GM18511 (cell line): ENCODE measurements around the gene CLIP3.
"Not testable (repeated sequence)": the region's sequence is repeated elsewhere in the genome, so short reads cannot be mapped to it uniquely, and the experiment has no call there.

Source experiments
- ATAC-seq: cut with Tn5 transposase; IDR thresholded peaks from one replicate; pipeline ENCODE4 v1.9.1; 2021; ENCODE audit warnings: mild to moderate bottlenecking, moderate library complexity; ENCODE audit not compliant: unreplicated experiment

The CLIP3 gene

DNA sequence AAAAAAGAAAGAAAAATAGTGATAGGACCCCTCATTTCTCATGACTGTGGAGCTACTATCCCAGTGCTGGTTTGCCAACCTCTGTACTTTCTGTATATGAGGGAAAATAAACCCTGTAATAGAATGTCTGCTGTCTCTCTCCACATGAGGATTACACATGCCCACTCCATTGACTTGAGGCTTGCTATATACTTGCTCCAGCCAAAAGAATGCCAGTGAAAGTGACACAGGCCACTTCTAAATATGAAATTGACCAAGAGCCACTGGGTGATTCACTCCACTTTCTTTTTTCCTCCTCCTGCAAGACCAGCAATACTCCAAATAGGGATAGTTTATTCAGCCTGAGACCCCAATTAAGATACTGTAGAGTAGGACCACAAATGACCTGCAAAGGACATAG, 15.2 kb upstream of the CLIP3 start:
- ATAC-seq, result no peak

GRCh38 chr19:36046443-36047050, 13.9 kb upstream of the CLIP3 start:
- ATAC-seq, result no peak

DNA sequence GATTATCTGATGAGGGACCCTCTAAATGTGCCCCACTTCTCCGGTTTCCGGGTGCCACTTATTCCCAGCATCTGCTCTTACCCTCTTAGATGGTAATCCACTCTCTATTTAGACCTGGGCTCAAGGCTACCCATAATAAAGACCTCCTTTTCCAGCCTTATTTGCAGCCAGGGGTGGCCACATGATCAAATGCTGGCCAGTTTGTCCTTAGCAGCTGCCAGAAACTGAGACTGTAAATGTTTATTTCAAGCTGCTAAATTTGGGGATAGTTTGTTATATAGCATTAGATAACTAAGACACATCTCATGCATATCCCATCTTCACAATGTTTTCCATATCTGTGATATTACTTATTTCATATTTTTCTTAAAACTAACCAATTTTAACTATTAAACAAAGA, 11.3 kb upstream of the CLIP3 start:
- no peak for ATAC-seq

- no peak for ATAC-seq
Measured at GRCh38 chr19:36041831-36042230, 9.2 kb upstream of the CLIP3 start.

- not testable (repeated sequence) for ATAC-seq
Measured at GRCh38 chr19:36041092-36041491, 8.4 kb upstream of the CLIP3 start.

DNA sequence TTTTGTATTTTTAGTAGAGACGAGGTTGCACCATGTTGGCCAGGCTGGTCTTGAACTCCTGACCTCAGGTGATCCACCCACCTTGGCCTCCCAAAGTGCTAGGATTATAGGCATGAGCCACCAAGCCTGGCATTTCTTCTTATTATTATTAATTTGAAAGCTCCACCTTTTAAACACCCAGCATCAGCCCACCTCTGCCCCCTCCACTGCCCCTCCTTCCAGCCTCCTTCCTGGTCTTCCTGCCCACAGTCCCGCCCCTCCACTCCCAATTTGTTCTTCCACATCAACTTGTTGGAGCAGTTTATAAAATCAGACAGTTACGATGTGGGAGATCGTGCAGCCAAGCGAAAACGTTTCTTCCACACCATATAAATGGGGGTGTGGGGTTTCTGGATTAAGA, 7.8 kb upstream of the CLIP3 start:
- no peak for ATAC-seq

GRCh38 chr19:36031308-36031707, 1.4 kb downstream of the CLIP3 start:
- no peak for ATAC-seq

DNA sequence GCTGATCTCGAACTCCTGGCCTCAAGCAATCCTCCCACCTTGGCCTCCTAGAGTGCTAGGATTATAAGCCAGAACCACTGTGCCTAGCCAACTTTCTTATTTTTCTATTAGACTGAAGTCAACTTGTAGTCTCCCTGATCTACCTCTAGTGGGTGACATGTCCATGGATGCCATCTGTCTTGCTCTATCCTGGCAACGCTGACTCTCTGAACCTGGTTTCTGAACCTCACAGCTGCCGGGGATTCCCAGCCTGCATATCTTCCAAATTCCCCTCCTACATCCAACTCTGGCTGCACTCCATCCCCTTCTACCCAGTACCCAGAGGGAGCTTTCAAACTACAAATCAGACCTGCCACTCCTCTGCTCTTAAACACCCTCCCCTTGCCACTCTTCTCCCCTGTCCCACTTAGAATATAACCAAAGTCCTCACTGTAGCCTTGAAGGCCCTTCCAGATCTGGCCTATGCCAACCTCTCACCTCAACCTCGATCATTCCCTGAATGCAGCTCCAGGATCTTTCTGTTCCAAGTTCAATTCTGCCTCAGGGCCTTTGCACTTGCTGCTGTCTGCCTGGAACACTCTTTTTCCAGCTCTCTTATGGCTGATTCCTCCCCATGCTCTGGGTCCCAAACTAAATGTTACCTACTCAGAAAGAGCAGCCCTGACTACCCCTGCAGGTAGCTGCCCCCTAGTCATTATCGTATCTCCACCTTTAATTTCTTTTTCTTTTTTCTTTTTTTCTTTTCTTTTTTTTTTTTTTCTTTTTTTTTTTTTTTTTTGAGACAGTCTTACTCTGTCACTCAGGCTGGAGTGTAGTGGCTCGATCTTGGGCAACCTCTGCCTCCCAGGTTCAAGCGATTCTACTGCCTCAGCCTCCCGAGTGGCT, 2.2 kb downstream of the CLIP3 start:
- no peak for ATAC-seq

- no peak for ATAC-seq
Measured at GRCh38 chr19:36028313-36029041, 4.2 kb downstream of the CLIP3 start.

GRCh38 chr19:36027696-36028095, 5.0 kb downstream of the CLIP3 start:
- ATAC-seq, result no peak

- no peak for ATAC-seq
Measured at GRCh38 chr19:36026091-36026876, 6.4 kb downstream of the CLIP3 start.

GRCh38 chr19:36025541-36025940, 7.1 kb downstream of the CLIP3 start:
- ATAC-seq, result no peak

- no peak for ATAC-seq
Measured at GRCh38 chr19:36023432-36023831, 9.2 kb downstream of the CLIP3 start.

DNA sequence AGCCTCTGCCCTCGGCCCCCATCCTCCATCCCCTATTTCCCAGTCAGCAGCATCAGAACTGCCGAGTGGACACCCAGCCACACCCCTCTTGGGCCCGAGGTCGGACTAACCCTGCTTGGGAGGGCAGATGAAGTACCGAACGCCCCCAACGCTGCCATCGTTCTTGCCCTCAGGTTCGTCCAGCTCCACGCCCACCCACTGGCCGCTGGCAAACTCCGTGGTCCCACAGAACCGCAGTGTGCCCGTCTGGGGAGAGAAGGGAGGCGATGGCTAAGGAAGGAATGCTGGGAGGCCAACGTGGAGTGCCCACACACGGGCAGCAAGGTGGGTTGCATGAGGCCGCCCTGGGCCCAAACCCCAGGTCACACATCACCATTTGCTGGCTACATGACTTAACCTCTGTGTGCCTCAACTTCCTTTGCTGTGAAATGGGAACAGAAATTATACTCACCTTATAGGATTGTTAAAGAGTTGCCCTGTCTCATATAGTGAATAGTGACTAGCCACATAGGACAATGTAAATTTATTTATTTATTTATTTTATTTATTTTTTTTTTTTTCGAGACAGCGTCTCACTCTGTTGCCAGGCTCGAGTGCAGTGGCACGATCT, 13.5 kb downstream of the CLIP3 start:
- ATAC-seq, result no peak

- ATAC-seq, result peak; percentile 98
Measured at GRCh38 chr19:36014012-36014924, 18.4 kb downstream of the CLIP3 start, which contains the start of gene ALKBH6. ALKBH6 (minus strand) TSS chr19:36014213; CDS start chr19:36013397, 816 bp downstream.

DNA sequence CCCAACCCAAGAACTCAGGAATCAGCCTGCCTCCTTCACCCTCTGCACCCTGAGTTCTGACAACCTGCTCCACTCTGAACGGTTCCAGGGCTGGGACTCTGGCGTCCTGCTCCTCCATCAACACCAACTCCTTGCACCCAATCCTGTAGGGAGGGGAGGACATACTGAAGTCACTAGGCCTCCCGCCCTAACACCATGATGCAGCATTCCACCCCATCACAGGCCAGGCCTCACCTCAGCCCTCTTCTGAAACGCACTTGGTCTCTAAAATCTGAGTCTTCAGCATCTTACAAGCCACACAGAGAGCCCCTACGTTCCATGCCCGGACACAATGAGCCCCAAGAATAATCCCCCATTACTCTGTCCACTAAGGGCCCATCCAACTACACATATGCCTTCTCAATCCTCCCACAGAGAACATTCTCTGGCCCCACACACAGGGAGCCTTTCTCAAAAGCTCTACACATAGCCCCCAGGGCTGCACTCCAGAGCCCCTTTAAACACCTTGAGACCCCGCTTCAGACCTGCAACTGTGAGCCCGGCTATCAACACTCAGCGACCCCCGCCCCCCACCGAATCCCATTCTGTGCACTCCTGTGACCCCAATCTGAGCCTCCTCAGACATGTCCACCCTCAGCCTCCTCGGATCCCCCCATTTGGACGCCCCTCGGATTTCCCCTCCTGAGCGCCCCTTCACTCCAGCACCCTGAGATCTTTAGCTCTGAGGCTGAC, 19.2 kb downstream of the CLIP3 start:
- no peak for ATAC-seq

GRCh38 chr19:36010402-36010801, 22.3 kb downstream of the CLIP3 start:
- no peak for ATAC-seq

- no peak for ATAC-seq
Measured at GRCh38 chr19:36009633-36010379, 22.9 kb downstream of the CLIP3 start.
